Right lobe of liver (tissue), 6 donors: Measurements from ENCODE around the gene UBE2E1. TPM values are rescaled to one million over a fixed set of nuclear protein-coding genes. Genes with fewer than 3 reads are reported as not detected.
"Not testable (repeated sequence)": the region's sequence is repeated elsewhere in the genome, so short reads cannot be mapped to it uniquely, and the experiment has no call there.

Experiments used
- ATAC-seq, 4 donors: fragments of 200-7000 bp; cut with Tn5 transposase; one replicate each; pipeline ENCODE4 v1.9.1; 2020; ENCODE audit warnings: mild to moderate bottlenecking in 4 of 4, moderate library complexity in 4 of 4
- DNase-seq, 3 donors: peaks; one replicate each; pipeline ENCODE4 v3.0.0-alpha.2; 2020
- H3K27ac ChIP-seq, 3 donors: fragments of 200-600 bp; one replicate each; pipeline ENCODE4 v1.8.0; 2022
- H3K27me3 ChIP-seq, 2 donors: fragments of 200-600 bp; one replicate each; pipeline ENCODE4 v1.8.0; 2022
- H3K36me3 ChIP-seq, 4 donors: fragments of 200-600 bp; sonication (generic) in 1 of 4; one replicate each; pipeline versions ENCODE4 v1.5.1 to v1.8.0; 2017 to 2022; ENCODE audit warnings: control low read depth in 1 of 4
- H3K4me1 ChIP-seq, 4 donors: fragments of 200-600 bp; sonication (generic) in 1 of 4; one replicate each; pipeline versions ENCODE4 v1.5.1 to v1.8.0; 2017 to 2022; ENCODE audit warnings: control low read depth in 1 of 4
- H3K4me3 ChIP-seq, 3 donors: fragments of 200-600 bp; one replicate each; pipeline ENCODE4 v1.8.0; 2022
- H3K9me3 ChIP-seq, 4 donors: fragments of 200-600 bp; sonication (generic) in 1 of 4; one replicate each; pipeline versions ENCODE4 v1.5.1 to v1.8.0; 2017 to 2022; ENCODE audit warnings: control low read depth in 1 of 4
- CTCF ChIP-seq, 4 donors: fragments of 200-600 bp in 3 of 4; fragments of 450-650 bp in 1 of 4; IDR thresholded peaks; one replicate each; pipeline versions ENCODE4 v1.5.1 to v1.8.0; 2016 to 2022; ENCODE audit warnings: antibody characterized with exemption in 4 of 4, mild to moderate bottlenecking in 2 of 4
- POLR2A ChIP-seq: fragments of 450-650 bp; IDR thresholded peaks from one replicate; pipeline ENCODE4 v1.6.1; 2017; ENCODE audit warnings: antibody characterized with exemption, mild to moderate bottlenecking
- WGBS: methylation state at CpG from one replicate; pipeline ENCODE4 v1.1.6; 2018; ENCODE audit warnings: low coverage, low lambda C conversion rate; ENCODE audit not compliant: insufficient coverage; ENCODE audit errors: missing lambda C conversion rate; 5-methylcytosine and 5-hydroxymethylcytosine counted together
- intact Hi-C, 2 donors: fragments of 100-400 bp; cut with DNase I; formaldehyde crosslinking; loops; one replicate each; pipeline versions ENCODE4 v1.11.2 to v1.14.1; 2022
- total RNA-seq, 6 experiments: library from RNA; depleted of rRNA in 2 of 6; stranded (reverse); fragments of >200 nt in 2 of 6; fragmentation: NEBNext Ultra II Directional in 3 of 6; extraction: Animal tissue kit (Norgen Biotek cat#: 25700) in 3 of 6; gene quantifications; one replicate each; pipeline versions ENCODE4 v1.1.0 to v1.2.4, GENCODE V29; 2016 to 2023
- donor health status: DM: no; HTN: yes; CAD: no.
- donor health status: DM: no; HTN: no; CAD: no.
- donor health status: DM: no; HTN: no; CAD: no.
- donor health status: DM: no; HTN: yes; CAD: no.
- donor health status: DM: no; HTN: yes; CAD: no.

The UBE2E1 gene
- total RNA-seq, 6 experiments from 2014 or later, result 20.8 to 40.4 (median 29.7) TPM

- Histone ChIP-seq H3K36me3 (no peaks in the 10 kb centered on the region), H3K27ac (no peak overlapping the region), H3K4me1 (no peaks in the 10 kb centered on the region), H3K9me3 (no peaks in the 10 kb centered on the region), H3K4me3 (no peak overlapping the region), H3K27me3 (no peaks in the 10 kb centered on the region)
- no peak for DNase-seq
- TF ChIP-seq CTCF (IDR thresholded peaks at IDR 0.05) (no peak), POLR2A (no peak)
- no peak for ATAC-seq
- intact Hi-C loops, result no loop called here
- 91% methylated on average over 3 of the region's 3 CpGs for WGBS
These were observed 38.1 kb downstream of the UBE2E1 start for GRCh38 chr3:23843869-23844268.

GRCh38 chr3:23845326-23846216, 39.8 kb downstream of the UBE2E1 start:
- Histone ChIP-seq H3K4me1 (no peaks in the 10 kb centered on the region), H3K36me3 (no peaks in the 10 kb centered on the region), H3K4me3 (no peak overlapping the region), H3K27ac (no peak overlapping the region), H3K27me3 (no peaks in the 10 kb centered on the region), H3K9me3 (no peaks in the 10 kb centered on the region)
- ATAC-seq, result peak in 1 of 4 donors; percentile 27
- intact Hi-C loops, result no loop called here
- no peak for TF ChIP-seq CTCF (IDR thresholded peaks at IDR 0.05)
- TF ChIP-seq POLR2A, result no peak
- no peak for DNase-seq
- WGBS, result 95% methylated on average over 5 of the region's 5 CpGs

GRCh38 chr3:23849462-23849861, 43.7 kb downstream of the UBE2E1 start:
- intact Hi-C loops, H3K4me1 ChIP-seq, H3K36me3 ChIP-seq, H3K9me3 ChIP-seq, H3K27ac ChIP-seq, H3K4me3 ChIP-seq, H3K27me3 ChIP-seq, DNase-seq, ATAC-seq: not testable (repeated sequence)
- 71% methylated on average over 2 of the region's 2 CpGs for WGBS

- H3K27ac ChIP-seq, result no peak overlapping the region
- H3K36me3 ChIP-seq, result no peaks in the 10 kb centered on the region
- ATAC-seq (no peak), DNase-seq (no peak)
- no peak overlapping the region for H3K4me3 ChIP-seq
- no peaks in the 10 kb centered on the region for H3K27me3 ChIP-seq
- TF ChIP-seq CTCF (IDR thresholded peaks at IDR 0.05), result no peak
- no peak for TF ChIP-seq POLR2A
- intact Hi-C loops, result no loop called here
- no peaks in the 10 kb centered on the region for H3K9me3 ChIP-seq
- H3K4me1 ChIP-seq, result peaks cover 0 to 14% (median 4%) of the 10 kb centered on the region in 4 donors
- 48% methylated on average over 3 of the region's 3 CpGs for WGBS
These were observed 50.5 kb downstream of the UBE2E1 start for GRCh38 chr3:23856286-23856685.

- Histone ChIP-seq H3K27me3 (no peaks in the 10 kb centered on the region), H3K27ac (no peak overlapping the region), H3K4me1 (peaks cover 0 to 14% (median 4%) of the 10 kb centered on the region in 4 donors), H3K9me3 (no peaks in the 10 kb centered on the region), H3K4me3 (no peak overlapping the region), H3K36me3 (no peaks in the 10 kb centered on the region)
- 25% methylated on average over 1 of the region's 1 CpG for WGBS
- peak; percentile 40 to 56 (median 50) for ATAC-seq
- no peak for TF ChIP-seq CTCF (IDR thresholded peaks at IDR 0.05)
- TF ChIP-seq POLR2A, result no peak
- intact Hi-C loops, result no loop called here
- no peak for DNase-seq
These were observed 53.4 kb downstream of the UBE2E1 start for GRCh38 chr3:23859012-23859743.
